ENCODE data around the gene TRMO. TPM values are rescaled to one million over a fixed set of nuclear protein-coding genes. Genes with fewer than 3 reads are reported as not detected.

Gene TRMO
- total RNA-seq, 3 donors from 2014 or later = 29.8 to 46.8 (median 35.4) TPM

- intact Hi-C loops (cut with DNase I; ENCODE audit: low total_unique reads) = no loop called here
- no peak overlapping the region for H3K4me3 ChIP-seq
- no peaks in the 10 kb centered on the region for H3K9me3 ChIP-seq
- TF ChIP-seq CTCF (IDR thresholded peaks at IDR 0.05) (no peak), POLR2AphosphoS5 (IDR thresholded peaks at IDR 0.05) (no peak), POLR2A (IDR thresholded peaks at IDR 0.05) (no peak)
- DNase-seq (ENCODE audit: low spot score in 2 of 2) = no peak
- no peaks in the 10 kb centered on the region for H3K4me1 ChIP-seq
- H3K27me3 ChIP-seq = no peaks in the 10 kb centered on the region
- no peak overlapping the region for H3K27ac ChIP-seq
- H3K36me3 ChIP-seq = peaks cover 4% of the 10 kb centered on the region
These were observed 17.6 kb downstream of the TRMO start for GRCh38 chr9:97904725-97905124.

DNA sequence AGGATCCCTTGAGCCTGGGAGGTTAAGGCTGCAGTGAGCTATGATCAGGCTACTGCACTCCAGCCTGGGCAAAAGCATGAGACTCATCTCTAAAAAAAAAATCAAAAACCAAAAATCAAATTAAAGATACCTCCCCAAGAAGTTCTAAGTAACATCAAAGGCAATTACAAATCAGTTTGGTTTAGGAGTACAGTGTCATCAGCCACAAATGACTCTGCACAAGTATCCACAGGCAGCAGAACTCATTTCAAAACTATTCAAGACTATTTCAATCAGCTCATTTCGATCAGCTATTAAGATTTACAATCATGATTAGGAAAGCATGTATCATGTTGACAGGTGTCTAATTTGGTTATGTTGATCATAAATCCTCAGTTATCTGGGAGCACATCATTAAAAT, 19.1 kb downstream of the TRMO start:
- TF ChIP-seq CTCF (IDR thresholded peaks at IDR 0.05) (no peak), POLR2A (IDR thresholded peaks at IDR 0.05) (no peak), POLR2AphosphoS5 (IDR thresholded peaks at IDR 0.05) (no peak)
- H3K4me3 ChIP-seq = no peak overlapping the region
- no peak overlapping the region for H3K27ac ChIP-seq

DNA sequence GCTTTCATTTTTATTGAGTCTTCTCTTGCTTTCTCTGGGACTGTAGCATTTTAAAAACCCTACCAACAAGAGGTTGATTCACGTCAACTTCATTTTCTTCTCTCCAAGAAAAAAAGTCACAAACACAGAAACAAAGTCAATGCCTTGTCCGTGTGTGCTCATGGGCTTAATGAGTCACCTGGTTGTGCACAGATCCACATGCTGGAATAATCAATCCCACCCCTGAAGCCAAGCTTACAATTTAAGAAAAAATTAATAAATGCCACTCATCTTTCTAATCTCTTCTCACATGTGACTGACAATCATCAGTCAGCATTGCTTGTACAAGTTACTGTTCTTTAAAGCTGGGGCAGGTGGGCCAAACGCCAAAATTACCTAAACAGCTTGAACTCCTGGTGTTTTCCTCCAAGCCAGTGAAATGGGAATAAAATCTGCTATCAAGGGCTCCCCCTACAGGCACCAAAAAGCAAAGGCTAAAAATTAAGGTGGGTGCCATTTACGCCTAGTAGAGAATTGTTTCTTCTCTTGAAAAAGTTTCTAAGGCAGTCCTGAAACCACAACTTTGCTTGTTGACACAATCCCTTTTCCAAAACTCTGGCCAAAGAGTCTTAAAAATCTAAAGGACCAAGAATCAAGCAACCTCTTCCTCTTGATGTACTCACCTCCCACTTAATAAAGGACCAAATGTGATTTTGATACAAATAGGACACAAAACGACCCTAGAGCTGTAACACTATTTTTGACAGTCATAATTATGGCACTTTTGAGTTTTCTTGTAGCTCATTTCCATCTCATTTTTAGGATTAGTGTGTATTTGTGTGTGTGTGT, 21.3 kb downstream of the TRMO start:
- no peak for DNase-seq (ENCODE audit: low spot score in 2 of 2)
- no peak overlapping the region for H3K27ac ChIP-seq
- TF ChIP-seq POLR2A (IDR thresholded peaks at IDR 0.05) (no peak), POLR2AphosphoS5 (IDR thresholded peaks at IDR 0.05) (no peak), CTCF (IDR thresholded peaks at IDR 0.05) (peak; percentile 39 to 64 (median 63))
- H3K9me3 ChIP-seq = no peaks in the 10 kb centered on the region
- no peak overlapping the region for H3K4me3 ChIP-seq
- no peaks in the 10 kb centered on the region for H3K27me3 ChIP-seq
- no peaks in the 10 kb centered on the region for H3K36me3 ChIP-seq
- no peaks in the 10 kb centered on the region for H3K4me1 ChIP-seq
- intact Hi-C loops (cut with DNase I; ENCODE audit: low total_unique reads) = no loop called here

More for the DNA sequence above, 19.1 kb downstream of the TRMO start:
- no peak for DNase-seq (ENCODE audit: low spot score in 2 of 2)
- intact Hi-C loops (cut with DNase I; ENCODE audit: low total_unique reads) = no loop called here
- no peaks in the 10 kb centered on the region for H3K9me3 ChIP-seq
- no peaks in the 10 kb centered on the region for H3K27me3 ChIP-seq
- H3K4me1 ChIP-seq = no peaks in the 10 kb centered on the region
- no peaks in the 10 kb centered on the region for H3K36me3 ChIP-seq

DNA sequence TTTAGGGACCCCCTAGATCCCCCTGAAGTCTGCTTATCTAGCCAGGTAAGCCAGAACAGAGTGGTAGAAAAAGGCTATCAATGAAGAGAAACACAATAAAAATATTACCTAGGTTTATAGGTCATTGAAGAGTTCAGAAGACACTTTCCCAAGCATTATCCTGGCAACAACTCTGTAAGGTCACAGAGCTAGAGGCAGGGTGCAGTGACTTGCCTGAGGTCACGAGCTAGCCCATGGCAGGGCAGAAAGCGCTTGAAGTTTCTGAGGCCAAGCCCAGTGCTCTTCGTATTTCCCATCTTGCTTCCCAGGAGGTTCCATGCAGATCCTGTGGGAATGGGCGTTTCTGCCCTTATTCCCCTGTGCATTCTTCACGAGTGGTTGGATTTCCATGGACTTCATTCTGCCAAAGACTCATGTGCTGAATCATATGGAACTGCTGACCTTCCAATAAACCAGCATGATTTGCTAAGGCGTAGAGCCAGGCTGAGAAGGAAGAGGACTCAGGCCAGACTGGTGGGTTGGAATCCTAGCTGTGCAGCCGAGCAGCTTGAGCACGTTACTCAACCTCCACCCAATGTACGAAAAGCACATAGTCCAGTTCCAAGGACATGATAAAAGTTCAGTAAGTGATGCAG, 22.1 kb downstream of the TRMO start:
- TF ChIP-seq CTCF (IDR thresholded peaks at IDR 0.05) = no peak
- TF ChIP-seq POLR2AphosphoS5 (IDR thresholded peaks at IDR 0.05) = no peak
- TF ChIP-seq POLR2A (IDR thresholded peaks at IDR 0.05) = no peak
- DNase-seq (ENCODE audit: low spot score in 2 of 2) = no peak
- no peaks in the 10 kb centered on the region for H3K27me3 ChIP-seq
- no peak overlapping the region for H3K27ac ChIP-seq
- no peaks in the 10 kb centered on the region for H3K9me3 ChIP-seq
- intact Hi-C loops (cut with DNase I; ENCODE audit: low total_unique reads) = no loop called here
- no peak overlapping the region for H3K4me3 ChIP-seq
- no peaks in the 10 kb centered on the region for H3K4me1 ChIP-seq
- H3K36me3 ChIP-seq = no peaks in the 10 kb centered on the region

DNA sequence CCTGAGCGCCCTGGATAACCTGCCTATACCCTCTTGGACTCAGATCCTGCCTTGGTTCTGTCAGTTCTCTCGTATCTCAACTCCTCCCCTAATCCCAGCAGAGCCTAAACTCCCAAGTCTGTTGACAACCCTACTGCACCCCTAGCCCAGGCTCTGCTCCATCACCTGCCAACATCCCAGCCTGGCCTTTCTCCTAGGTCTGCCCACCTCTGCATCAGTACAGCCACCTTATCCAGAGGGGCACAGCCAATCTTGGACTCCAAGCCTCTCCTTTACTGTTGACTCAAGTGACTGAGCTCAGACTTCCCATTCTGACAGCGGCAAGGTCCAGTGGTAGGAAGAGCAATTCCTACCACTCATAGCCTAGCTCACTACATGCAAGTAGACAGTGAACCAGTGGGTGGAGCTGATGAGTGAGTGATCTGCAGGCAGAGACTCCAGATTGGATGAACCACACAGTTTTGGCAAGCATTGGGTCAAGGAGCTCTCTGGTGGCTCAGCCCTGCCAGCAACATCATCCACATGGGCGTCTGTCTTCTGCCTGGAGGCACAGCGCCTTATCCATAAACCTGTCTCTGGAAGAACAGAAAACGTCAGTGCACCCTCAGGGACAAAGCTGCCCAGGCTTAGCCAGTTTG, 26.5 kb downstream of the TRMO start:
- H3K27me3 ChIP-seq = no peaks in the 10 kb centered on the region
- no peak overlapping the region for H3K27ac ChIP-seq
- TF ChIP-seq CTCF (IDR thresholded peaks at IDR 0.05) (no peak), POLR2AphosphoS5 (IDR thresholded peaks at IDR 0.05) (no peak), POLR2A (IDR thresholded peaks at IDR 0.05) (no peak)
- H3K4me1 ChIP-seq = no peaks in the 10 kb centered on the region
- no peak overlapping the region for H3K4me3 ChIP-seq
- H3K36me3 ChIP-seq = no peaks in the 10 kb centered on the region
- no peaks in the 10 kb centered on the region for H3K9me3 ChIP-seq
- intact Hi-C loops (cut with DNase I; ENCODE audit: low total_unique reads) = no loop called here
- DNase-seq (ENCODE audit: low spot score in 2 of 2) = no peak

Measured in breast epithelium (tissue), 4 donors.